Muscle layer of colon (tissue), 2 donors: ENCODE data around the gene PCBP3.

Source experiments
- H3K27ac ChIP-seq: one replicate; pipeline ENCODE4 v1.7.0; 2013; ENCODE audit warnings: low read depth, mild to moderate bottlenecking, low read length, moderate library complexity
- H3K27me3 ChIP-seq, 2 donors: one replicate each; pipeline ENCODE4 v1.7.0; 2013; ENCODE audit warnings: low read length in 2 of 2, mild to moderate bottlenecking in 2 of 2; ENCODE audit not compliant: insufficient read depth in 2 of 2, control insufficient read depth in 1 of 2
- H3K36me3 ChIP-seq: one replicate; pipeline ENCODE4 v1.7.0; 2013; ENCODE audit warnings: mild to moderate bottlenecking, low read length; ENCODE audit not compliant: insufficient read depth
- H3K4me1 ChIP-seq: one replicate; pipeline ENCODE4 v1.7.0; 2013; ENCODE audit warnings: mild to moderate bottlenecking, low read length; ENCODE audit not compliant: insufficient read depth
- H3K4me3 ChIP-seq, 2 donors: one replicate each; pipeline ENCODE4 v1.7.0; 2013; ENCODE audit warnings: low read length in 2 of 2, low read depth in 1 of 2, mild to moderate bottlenecking in 1 of 2, moderate library complexity in 1 of 2
- H3K9ac ChIP-seq: one replicate; pipeline ENCODE4 v1.7.0; 2013; ENCODE audit warnings: low read length
- H3K9me3 ChIP-seq: one replicate; pipeline ENCODE4 v1.7.0; 2013; ENCODE audit warnings: mild to moderate bottlenecking, low read length
- donor health status: abdominal sarcoma.
- donor health status: Adenocarcinoma of cecum.

PCBP3 gene

DNA sequence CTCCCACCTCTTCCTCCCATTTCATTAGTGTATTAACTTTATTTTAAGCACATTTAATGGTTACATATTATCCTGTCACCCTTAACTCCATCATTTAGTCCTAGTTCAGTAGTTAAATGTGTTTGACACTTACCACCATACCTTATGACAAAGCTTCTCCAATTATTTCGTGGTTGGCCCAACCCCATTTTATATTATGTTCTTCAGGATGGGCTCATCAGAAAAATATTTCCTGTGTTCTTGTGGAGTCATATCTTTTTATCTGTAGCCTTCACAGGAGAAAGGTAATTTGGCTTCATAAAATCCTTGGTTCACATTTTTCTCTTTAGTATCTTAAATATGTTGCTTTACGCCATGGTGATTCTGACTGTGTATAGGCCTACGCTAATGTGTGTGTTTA is 195.7 kb downstream of the PCBP3 start:
- peaks cover 3% of the 10 kb centered on the region for H3K4me1 ChIP-seq
- H3K9ac ChIP-seq: no peak overlapping the region
- no peak overlapping the region for H3K4me3 ChIP-seq
- H3K27ac ChIP-seq: no peak overlapping the region
- no peaks in the 10 kb centered on the region for H3K36me3 ChIP-seq
- no peaks in the 10 kb centered on the region for H3K9me3 ChIP-seq
- no peaks in the 10 kb centered on the region for H3K27me3 ChIP-seq

GRCh38 chr21:45841033-45841432 is 197.5 kb downstream of the PCBP3 start:
- Histone ChIP-seq H3K27me3 (no peaks in the 10 kb centered on the region), H3K4me3 (no peak overlapping the region), H3K36me3 (no peaks in the 10 kb centered on the region), H3K9ac (no peak overlapping the region), H3K9me3 (no peaks in the 10 kb centered on the region), H3K27ac (no peak overlapping the region), H3K4me1 (peaks cover 5% of the 10 kb centered on the region)

- Histone ChIP-seq H3K27me3 (no peaks in the 10 kb centered on the region), H3K9ac (no peak overlapping the region), H3K36me3 (no peaks in the 10 kb centered on the region), H3K4me1 (peaks cover 17% of the 10 kb centered on the region), H3K9me3 (no peaks in the 10 kb centered on the region), H3K4me3 (no peak overlapping the region), H3K27ac (no peak overlapping the region)
Measured at GRCh38 chr21:45843426-45843825, 199.9 kb downstream of the PCBP3 start.

DNA sequence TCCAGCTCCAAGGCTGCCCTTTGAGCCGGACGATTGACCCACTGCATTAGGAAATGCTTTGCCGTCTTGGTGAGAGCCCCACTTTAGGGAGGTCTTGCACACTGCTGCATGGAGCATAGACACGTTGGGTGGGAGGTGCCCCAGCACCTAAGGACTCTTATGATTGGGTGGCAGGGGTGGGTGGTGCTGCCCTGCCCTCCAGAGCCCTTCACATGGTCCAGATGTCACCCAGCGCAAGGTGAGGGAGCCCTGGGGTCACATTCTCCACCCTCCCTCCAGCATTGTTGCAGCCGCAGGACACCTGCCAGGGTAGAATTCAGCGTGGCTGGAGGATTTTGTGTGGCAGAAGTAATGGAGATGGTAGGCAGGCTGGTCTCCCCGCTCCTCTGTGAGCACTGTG is 200.7 kb downstream of the PCBP3 start:
- Histone ChIP-seq H3K9me3 (no peaks in the 10 kb centered on the region), H3K4me3 (no peak overlapping the region), H3K27me3 (no peaks in the 10 kb centered on the region), H3K9ac (no peak overlapping the region), H3K36me3 (no peaks in the 10 kb centered on the region), H3K4me1 (peaks cover 17% of the 10 kb centered on the region), H3K27ac (no peak overlapping the region)

DNA sequence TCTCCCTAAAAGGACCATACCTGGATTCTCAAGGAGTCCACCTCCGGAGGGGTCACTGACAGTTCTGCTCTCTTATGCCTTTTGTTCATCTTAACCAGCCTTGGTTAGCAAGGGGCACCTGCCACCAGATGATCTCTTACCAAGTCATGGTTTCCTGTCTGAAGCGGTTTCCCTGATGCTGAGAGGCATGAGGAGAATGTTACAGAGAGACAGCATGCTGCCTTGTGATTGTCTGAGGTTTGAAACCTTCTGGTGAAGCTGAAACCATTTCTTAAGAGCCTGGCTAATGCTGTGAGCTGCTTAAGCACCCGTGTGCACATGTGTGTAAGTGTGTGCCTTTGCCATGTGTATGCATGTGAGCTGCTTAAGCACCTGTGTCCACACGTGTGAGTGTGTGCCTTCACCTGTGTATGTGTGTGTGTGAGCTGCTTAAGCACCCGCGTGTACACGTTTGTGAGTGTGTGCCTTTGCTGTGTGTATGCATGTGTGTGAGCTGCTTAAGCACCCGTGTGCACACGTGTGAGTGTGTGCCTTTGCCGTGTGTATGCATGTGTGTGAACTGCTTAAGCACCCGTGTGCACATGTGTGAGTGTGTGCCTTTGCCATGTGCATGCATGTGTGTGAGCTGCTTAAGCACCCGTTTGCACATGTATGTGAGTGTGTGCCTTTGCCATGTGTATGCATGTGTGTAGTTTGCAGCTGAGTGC is 201.7 kb downstream of the PCBP3 start:
- no peak overlapping the region for H3K4me3 ChIP-seq
- no peaks in the 10 kb centered on the region for H3K9me3 ChIP-seq
- H3K27ac ChIP-seq: no peak overlapping the region
- H3K36me3 ChIP-seq: no peaks in the 10 kb centered on the region
- H3K27me3 ChIP-seq: no peaks in the 10 kb centered on the region
- H3K4me1 ChIP-seq: peaks cover 17% of the 10 kb centered on the region
- H3K9ac ChIP-seq: no peak overlapping the region

- no peaks in the 10 kb centered on the region for H3K27me3 ChIP-seq
- H3K9me3 ChIP-seq: no peaks in the 10 kb centered on the region
- H3K4me1 ChIP-seq: peaks cover 17% of the 10 kb centered on the region
- H3K36me3 ChIP-seq: no peaks in the 10 kb centered on the region
- no peak overlapping the region for H3K27ac ChIP-seq
- H3K4me3 ChIP-seq: no peak overlapping the region
- no peak overlapping the region for H3K9ac ChIP-seq
Measured at GRCh38 chr21:45845770-45846090, 202.2 kb downstream of the PCBP3 start.

GRCh38 chr21:45846373-45847160 is 203.0 kb downstream of the PCBP3 start:
- H3K4me1 ChIP-seq: peaks cover 17% of the 10 kb centered on the region
- H3K27me3 ChIP-seq: no peaks in the 10 kb centered on the region

GRCh38 chr21:45847870-45848269 is 204.3 kb downstream of the PCBP3 start:
- no peak overlapping the region for H3K4me3 ChIP-seq
- H3K9me3 ChIP-seq: no peaks in the 10 kb centered on the region
- no peaks in the 10 kb centered on the region for H3K36me3 ChIP-seq
- H3K27me3 ChIP-seq: no peaks in the 10 kb centered on the region
- no peak overlapping the region for H3K9ac ChIP-seq
- no peak overlapping the region for H3K27ac ChIP-seq
- H3K4me1 ChIP-seq: peaks cover 17% of the 10 kb centered on the region

More at GRCh38 chr21:45846373-45847160, 203.0 kb downstream of the PCBP3 start:
- Histone ChIP-seq H3K36me3 (no peaks in the 10 kb centered on the region), H3K9me3 (no peaks in the 10 kb centered on the region), H3K4me3 (no peak overlapping the region), H3K9ac (no peak overlapping the region), H3K27ac (no peak overlapping the region)

DNA sequence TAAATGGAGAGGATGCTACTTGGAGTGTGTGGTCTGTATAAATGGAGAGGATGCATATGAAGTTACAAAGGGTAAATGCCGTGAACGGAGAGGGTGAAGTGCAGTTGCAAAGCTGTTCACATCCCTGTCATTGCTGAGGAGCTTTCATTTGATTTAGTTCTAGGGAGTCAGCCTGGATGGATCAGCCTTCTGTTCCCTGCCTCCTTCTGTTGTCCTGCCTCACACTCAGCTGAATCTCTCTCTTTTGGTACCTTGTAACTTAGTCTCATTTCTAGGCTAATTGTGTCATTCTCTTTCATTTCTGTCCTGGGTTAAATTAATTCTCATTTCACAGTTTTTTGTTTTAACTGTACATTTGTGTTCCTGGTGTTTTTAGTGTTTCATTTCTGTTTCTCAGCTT is 204.8 kb downstream of the PCBP3 start:
- Histone ChIP-seq H3K9me3 (no peaks in the 10 kb centered on the region), H3K27me3 (no peaks in the 10 kb centered on the region), H3K9ac (no peak overlapping the region), H3K36me3 (no peaks in the 10 kb centered on the region), H3K4me3 (no peak overlapping the region), H3K4me1 (peaks cover 17% of the 10 kb centered on the region), H3K27ac (no peak overlapping the region)

GRCh38 chr21:45848805-45849204 is 205.3 kb downstream of the PCBP3 start:
- Histone ChIP-seq H3K36me3 (no peaks in the 10 kb centered on the region), H3K9me3 (no peaks in the 10 kb centered on the region), H3K4me3 (no peak overlapping the region), H3K4me1 (peaks cover 17% of the 10 kb centered on the region), H3K27ac (no peak overlapping the region), H3K9ac (no peak overlapping the region), H3K27me3 (no peaks in the 10 kb centered on the region)

DNA sequence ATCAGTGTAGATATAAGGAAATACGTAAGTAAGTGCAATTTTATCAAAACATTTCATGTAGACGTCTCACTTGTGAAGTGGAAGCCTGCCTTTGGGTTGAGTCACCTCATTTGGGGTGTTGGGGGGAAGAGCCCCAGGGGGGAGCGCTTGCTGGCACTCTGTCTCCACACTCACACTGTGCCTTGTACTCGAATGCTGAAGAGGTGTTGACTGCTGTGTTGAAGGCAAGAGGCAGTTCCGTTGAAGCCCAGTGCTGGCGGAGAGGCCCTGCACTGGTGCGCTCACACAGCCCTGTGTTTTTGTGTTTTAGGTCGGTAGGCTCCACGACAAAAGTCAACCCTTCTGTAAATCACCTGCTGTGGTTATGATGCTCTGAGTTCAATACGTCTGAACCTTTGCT is 206.1 kb downstream of the PCBP3 start:
- Histone ChIP-seq H3K9me3 (no peaks in the 10 kb centered on the region), H3K4me1 (peaks cover 17% of the 10 kb centered on the region)

DNA sequence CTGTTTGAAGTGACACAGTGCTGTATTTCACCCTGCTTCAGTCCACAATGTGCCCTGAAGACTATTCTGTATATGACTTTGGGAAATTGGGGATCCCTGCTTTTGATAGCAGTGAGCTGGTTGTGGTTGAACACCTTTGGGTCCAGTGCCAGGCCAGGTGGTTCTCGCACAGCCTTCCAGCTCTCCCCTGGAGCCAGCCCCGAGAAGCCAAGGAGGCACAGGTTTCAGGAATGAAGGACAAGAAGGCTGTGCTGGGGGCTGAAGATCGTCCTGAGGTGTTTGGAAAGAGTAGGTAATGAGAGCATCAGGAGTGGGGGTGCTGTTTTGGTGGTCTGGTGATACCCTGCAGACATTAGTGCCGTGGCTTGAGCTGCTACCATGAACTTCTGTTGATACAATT is 206.7 kb downstream of the PCBP3 start:
- H3K36me3 ChIP-seq: no peaks in the 10 kb centered on the region
- H3K9ac ChIP-seq: no peak overlapping the region
- H3K27ac ChIP-seq: no peak overlapping the region
- no peak overlapping the region for H3K4me3 ChIP-seq
- H3K27me3 ChIP-seq: peaks cover 0 to 4% of the 10 kb centered on the region in 2 donors
- H3K9me3 ChIP-seq: no peaks in the 10 kb centered on the region
- H3K4me1 ChIP-seq: peaks cover 17% of the 10 kb centered on the region

More for the DNA sequence above, 206.1 kb downstream of the PCBP3 start:
- Histone ChIP-seq H3K36me3 (no peaks in the 10 kb centered on the region), H3K4me3 (no peak overlapping the region), H3K27ac (no peak overlapping the region), H3K27me3 (no peaks in the 10 kb centered on the region), H3K9ac (no peak overlapping the region)
